ENCODE measurements around the gene FREM2.

GRCh38 chr13:38686577-38687245 lies at the start of gene FREM2:
- TF ChIP-seq ZBTB8A (IDR thresholded peaks at IDR 0.05; ENCODE audit: partially characterized antibody): no peak
- TF ChIP-seq POLR2A (conservative IDR thresholded peaks at IDR 0.05): no peak
